ENCODE results near the gene SLC26A11. TPM values are rescaled to one million over a fixed set of nuclear protein-coding genes. Genes with fewer than 3 reads are reported as not detected.

Gene SLC26A11
- total and polyA plus RNA-seq, 2 of the 13 experiments (the other 11 are each of a cell fraction or from before 2014, with no cell fraction given): 8.7 to 13.2 TPM

DNA sequence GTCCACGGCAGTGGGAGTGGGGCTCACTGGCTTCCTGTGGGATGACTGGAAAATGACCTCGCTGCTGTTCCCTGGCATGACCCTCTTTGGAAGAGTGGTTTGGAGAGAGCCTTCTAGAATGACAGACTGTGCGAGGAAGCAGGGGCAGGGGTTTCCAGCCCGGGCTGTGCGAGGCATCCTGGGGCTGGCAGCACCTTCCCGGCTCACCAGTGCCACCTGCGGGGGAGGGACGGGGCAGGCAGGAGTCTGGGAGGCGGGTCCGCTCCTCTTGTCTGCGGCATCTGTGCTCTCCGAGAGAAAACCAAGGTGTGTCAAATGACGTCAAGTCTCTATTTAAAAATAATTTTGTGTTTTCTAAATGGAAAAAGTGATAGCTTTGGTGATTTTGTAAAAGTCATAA is 32.6 kb downstream of the SLC26A11 start (continued):
- TF ChIP-seq, protein P1, sequence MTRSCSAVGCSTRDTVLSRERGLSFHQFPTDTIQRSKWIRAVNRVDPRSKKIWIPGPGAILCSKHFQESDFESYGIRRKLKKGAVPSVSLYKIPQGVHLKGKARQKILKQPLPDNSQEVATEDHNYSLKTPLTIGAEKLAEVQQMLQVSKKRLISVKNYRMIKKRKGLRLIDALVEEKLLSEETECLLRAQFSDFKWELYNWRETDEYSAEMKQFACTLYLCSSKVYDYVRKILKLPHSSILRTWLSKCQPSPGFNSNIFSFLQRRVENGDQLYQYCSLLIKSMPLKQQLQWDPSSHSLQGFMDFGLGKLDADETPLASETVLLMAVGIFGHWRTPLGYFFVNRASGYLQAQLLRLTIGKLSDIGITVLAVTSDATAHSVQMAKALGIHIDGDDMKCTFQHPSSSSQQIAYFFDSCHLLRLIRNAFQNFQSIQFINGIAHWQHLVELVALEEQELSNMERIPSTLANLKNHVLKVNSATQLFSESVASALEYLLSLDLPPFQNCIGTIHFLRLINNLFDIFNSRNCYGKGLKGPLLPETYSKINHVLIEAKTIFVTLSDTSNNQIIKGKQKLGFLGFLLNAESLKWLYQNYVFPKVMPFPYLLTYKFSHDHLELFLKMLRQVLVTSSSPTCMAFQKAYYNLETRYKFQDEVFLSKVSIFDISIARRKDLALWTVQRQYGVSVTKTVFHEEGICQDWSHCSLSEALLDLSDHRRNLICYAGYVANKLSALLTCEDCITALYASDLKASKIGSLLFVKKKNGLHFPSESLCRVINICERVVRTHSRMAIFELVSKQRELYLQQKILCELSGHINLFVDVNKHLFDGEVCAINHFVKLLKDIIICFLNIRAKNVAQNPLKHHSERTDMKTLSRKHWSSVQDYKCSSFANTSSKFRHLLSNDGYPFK (CRISPR knock-in tag; IDR thresholded peaks at IDR 0.05; ENCODE audit: borderline replicate concordance): no peak
- TF ChIP-seq TEAD2 (CRISPR knock-in tag; IDR thresholded peaks at IDR 0.05) (no peak), RAD21 (CRISPR knock-in tag; IDR thresholded peaks at IDR 0.05) (peak; percentile 55), RORA (CRISPR knock-in tag; IDR thresholded peaks at IDR 0.05) (no peak), ZBTB8A (CRISPR knock-in tag; IDR thresholded peaks at IDR 0.05; ENCODE audit: borderline replicate concordance, low read depth) (no peak), TEAD3 (CRISPR knock-in tag; optimal IDR thresholded peaks at IDR 0.05; ENCODE audit: borderline replicate concordance) (no peak), ZNF326 (CRISPR knock-in tag; IDR thresholded peaks at IDR 0.05; ENCODE audit: borderline replicate concordance) (no peak), SRSF9 (IDR thresholded peaks at IDR 0.05; ENCODE audit: borderline replicate concordance, insufficient read depth, low read depth, low read length, poor library complexity, severe bottlenecking) (no peak), NPAS2 (CRISPR knock-in tag; IDR thresholded peaks at IDR 0.05; ENCODE audit: borderline replicate concordance) (no peak), ZNF333 (CRISPR knock-in tag; IDR thresholded peaks at IDR 0.05; ENCODE audit: borderline replicate concordance) (no peak), ZNF367 (CRISPR knock-in tag; IDR thresholded peaks at IDR 0.05; ENCODE audit: borderline replicate concordance) (no peak), ZNF331 (CRISPR knock-in tag; IDR thresholded peaks at IDR 0.05) (0 out of 2 replicates have a peak, but pooled peaks have one; percentile 13), KDM3A (CRISPR knock-in tag; IDR thresholded peaks at IDR 0.05; ENCODE audit: low read depth) (no peak), ZNF883 (CRISPR knock-in tag; IDR thresholded peaks at IDR 0.05; ENCODE audit: not compliant biosample characterization) (no peak), POLR2AphosphoS2 (IDR thresholded peaks at IDR 0.05; ENCODE audit: low read depth, low read length) (no peak), ZBTB3 (CRISPR knock-in tag; IDR thresholded peaks at IDR 0.05; ENCODE audit: borderline replicate concordance, low read depth) (no peak), ZNF432 (CRISPR knock-in tag; IDR thresholded peaks at IDR 0.05; ENCODE audit: borderline replicate concordance) (no peak), PITX1 (CRISPR knock-in tag; IDR thresholded peaks at IDR 0.05) (no peak)
- TF ChIP-seq, protein P2, sequence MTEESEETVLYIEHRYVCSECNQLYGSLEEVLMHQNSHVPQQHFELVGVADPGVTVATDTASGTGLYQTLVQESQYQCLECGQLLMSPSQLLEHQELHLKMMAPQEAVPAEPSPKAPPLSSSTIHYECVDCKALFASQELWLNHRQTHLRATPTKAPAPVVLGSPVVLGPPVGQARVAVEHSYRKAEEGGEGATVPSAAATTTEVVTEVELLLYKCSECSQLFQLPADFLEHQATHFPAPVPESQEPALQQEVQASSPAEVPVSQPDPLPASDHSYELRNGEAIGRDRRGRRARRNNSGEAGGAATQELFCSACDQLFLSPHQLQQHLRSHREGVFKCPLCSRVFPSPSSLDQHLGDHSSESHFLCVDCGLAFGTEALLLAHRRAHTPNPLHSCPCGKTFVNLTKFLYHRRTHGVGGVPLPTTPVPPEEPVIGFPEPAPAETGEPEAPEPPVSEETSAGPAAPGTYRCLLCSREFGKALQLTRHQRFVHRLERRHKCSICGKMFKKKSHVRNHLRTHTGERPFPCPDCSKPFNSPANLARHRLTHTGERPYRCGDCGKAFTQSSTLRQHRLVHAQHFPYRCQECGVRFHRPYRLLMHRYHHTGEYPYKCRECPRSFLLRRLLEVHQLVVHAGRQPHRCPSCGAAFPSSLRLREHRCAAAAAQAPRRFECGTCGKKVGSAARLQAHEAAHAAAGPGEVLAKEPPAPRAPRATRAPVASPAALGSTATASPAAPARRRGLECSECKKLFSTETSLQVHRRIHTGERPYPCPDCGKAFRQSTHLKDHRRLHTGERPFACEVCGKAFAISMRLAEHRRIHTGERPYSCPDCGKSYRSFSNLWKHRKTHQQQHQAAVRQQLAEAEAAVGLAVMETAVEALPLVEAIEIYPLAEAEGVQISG (CRISPR knock-in tag; IDR thresholded peaks at IDR 0.05): no peak
- TF ChIP-seq, protein P3, sequence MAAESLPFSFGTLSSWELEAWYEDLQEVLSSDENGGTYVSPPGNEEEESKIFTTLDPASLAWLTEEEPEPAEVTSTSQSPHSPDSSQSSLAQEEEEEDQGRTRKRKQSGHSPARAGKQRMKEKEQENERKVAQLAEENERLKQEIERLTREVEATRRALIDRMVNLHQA (CRISPR knock-in tag; IDR thresholded peaks at IDR 0.05): no peak
- TF ChIP-seq, protein P4, sequence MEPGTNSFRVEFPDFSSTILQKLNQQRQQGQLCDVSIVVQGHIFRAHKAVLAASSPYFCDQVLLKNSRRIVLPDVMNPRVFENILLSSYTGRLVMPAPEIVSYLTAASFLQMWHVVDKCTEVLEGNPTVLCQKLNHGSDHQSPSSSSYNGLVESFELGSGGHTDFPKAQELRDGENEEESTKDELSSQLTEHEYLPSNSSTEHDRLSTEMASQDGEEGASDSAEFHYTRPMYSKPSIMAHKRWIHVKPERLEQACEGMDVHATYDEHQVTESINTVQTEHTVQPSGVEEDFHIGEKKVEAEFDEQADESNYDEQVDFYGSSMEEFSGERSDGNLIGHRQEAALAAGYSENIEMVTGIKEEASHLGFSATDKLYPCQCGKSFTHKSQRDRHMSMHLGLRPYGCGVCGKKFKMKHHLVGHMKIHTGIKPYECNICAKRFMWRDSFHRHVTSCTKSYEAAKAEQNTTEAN (CRISPR knock-in tag; conservative IDR thresholded peaks at IDR 0.05): no peak
- TF ChIP-seq, protein P5, sequence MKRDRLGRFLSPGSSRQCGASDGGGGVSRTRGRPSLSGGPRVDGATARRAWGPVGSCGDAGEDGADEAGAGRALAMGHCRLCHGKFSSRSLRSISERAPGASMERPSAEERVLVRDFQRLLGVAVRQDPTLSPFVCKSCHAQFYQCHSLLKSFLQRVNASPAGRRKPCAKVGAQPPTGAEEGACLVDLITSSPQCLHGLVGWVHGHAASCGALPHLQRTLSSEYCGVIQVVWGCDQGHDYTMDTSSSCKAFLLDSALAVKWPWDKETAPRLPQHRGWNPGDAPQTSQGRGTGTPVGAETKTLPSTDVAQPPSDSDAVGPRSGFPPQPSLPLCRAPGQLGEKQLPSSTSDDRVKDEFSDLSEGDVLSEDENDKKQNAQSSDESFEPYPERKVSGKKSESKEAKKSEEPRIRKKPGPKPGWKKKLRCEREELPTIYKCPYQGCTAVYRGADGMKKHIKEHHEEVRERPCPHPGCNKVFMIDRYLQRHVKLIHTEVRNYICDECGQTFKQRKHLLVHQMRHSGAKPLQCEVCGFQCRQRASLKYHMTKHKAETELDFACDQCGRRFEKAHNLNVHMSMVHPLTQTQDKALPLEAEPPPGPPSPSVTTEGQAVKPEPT (CRISPR knock-in tag; IDR thresholded peaks at IDR 0.05; ENCODE audit: low read depth): no peak

All from HepG2 (cell line).